ENCODE data around the gene TLCD1.

Gene TLCD1

GRCh38 chr17:28710861-28711722, 14.9 kb downstream of the TLCD1 start:
- Histone ChIP-seq H3K36me3 (ENCODE audit: control insufficient read depth in 2 of 2, insufficient read depth in 1 of 2, low read length in 2 of 2) (peaks cover 10 to 38% of the 10 kb centered on the region in 2 experiments; a peak in 2 of 3 replicates), H3K4me3 (ENCODE audit: low read depth, low read length) (peak overlapping the region; percentile 51), H3K27ac (ENCODE audit: extremely low read depth, low read depth, low read length) (peak overlapping the region; percentile 89), H3K9me3 (ENCODE audit: control insufficient read depth, insufficient read depth, low read depth, low read length) (no peaks in the 10 kb centered on the region), H3K4me1 (ENCODE audit: control insufficient read depth, insufficient read depth, low read length) (peaks cover 3% of the 10 kb centered on the region)
- ChIA-PET CTCF (interaction anchor here (0.5 to 2.8 kb wide), 10 partner anchors 9 to 406 kb away, joined by 3 to 19 read pairs (median 4); partner anchors contain the start of genes NEK8, SDF2, SUPT6H and TLCD1), POLR2A (interaction anchor here (0.6 to 10.5 kb wide), 28 partner anchors 9 to 1158 kb away, joined by 3 to 190 read pairs (median 5); partner anchors contain the start of genes BLTP2, FAM222B, NEK8 and PHF12)
- peak; percentile 76 for TF ChIP-seq KLF16 (tag by site-specific recombination; IDR thresholded peaks at IDR 0.05)
- TF ChIP-seq ZNF600 (tag by site-specific recombination; IDR thresholded peaks at IDR 0.05), result peak; percentile 82; the same call in 1 of the 2 replicates
- TF ChIP-seq ZNF398 (tag by site-specific recombination; IDR thresholded peaks at IDR 0.05), result peak; percentile 93
- peak; percentile 14; the same call in 1 of the 2 replicates for TF ChIP-seq GLIS1 (tag by site-specific recombination; IDR thresholded peaks at IDR 0.05)
- TF ChIP-seq ZNF529 (tag by site-specific recombination; IDR thresholded peaks at IDR 0.05; ENCODE audit: insufficient replicate concordance), result no peak
- TF ChIP-seq ZNF350 (tag by site-specific recombination; IDR thresholded peaks at IDR 0.05), result no peak
- TF ChIP-seq TSHZ1 (tag by site-specific recombination; IDR thresholded peaks at IDR 0.05; ENCODE audit: borderline replicate concordance), result no peak
- no peak for TF ChIP-seq ZNF133 (tag by site-specific recombination; IDR thresholded peaks at IDR 0.05)
- no peak for TF ChIP-seq ELK4 (IDR thresholded peaks at IDR 0.05; ENCODE audit: borderline replicate concordance, low read depth, low read length)
- no peak for TF ChIP-seq ZSCAN16 (tag by site-specific recombination; IDR thresholded peaks at IDR 0.05)
- TF ChIP-seq REST (tag by site-specific recombination; IDR thresholded peaks at IDR 0.05), result no peak
- 0 out of 2 replicates have a peak, but pooled peaks have one; percentile 35 for TF ChIP-seq ZSCAN5A (tag by site-specific recombination; IDR thresholded peaks at IDR 0.05)
- no peak for TF ChIP-seq ZNF362 (tag by site-specific recombination; IDR thresholded peaks at IDR 0.05)
- TF ChIP-seq KLF17 (tag by site-specific recombination; IDR thresholded peaks at IDR 0.05), result peak; percentile 90
- TF ChIP-seq ZNF610 (tag by site-specific recombination; IDR thresholded peaks at IDR 0.05; ENCODE audit: borderline replicate concordance), result peak; percentile 40; the same call in 1 of the 2 replicates
- TF ChIP-seq ZNF560 (tag by site-specific recombination; IDR thresholded peaks at IDR 0.05; ENCODE audit: borderline replicate concordance), result no peak
- TF ChIP-seq HOXA7 (CRISPR knock-in tag; IDR thresholded peaks at IDR 0.05; ENCODE audit: borderline replicate concordance), result no peak
- TF ChIP-seq ZNF37A (tag by site-specific recombination; IDR thresholded peaks at IDR 0.05), result no peak
- TF ChIP-seq ZFHX2 (tag by site-specific recombination; conservative IDR thresholded peaks at IDR 0.05), result peak; percentile 30; the same call in 1 of the 2 replicates
- no peak for TF ChIP-seq SCRT1 (tag by site-specific recombination; IDR thresholded peaks at IDR 0.05; ENCODE audit: borderline replicate concordance)
- TF ChIP-seq ZBTB7A (tag by site-specific recombination; IDR thresholded peaks at IDR 0.05; ENCODE audit: low read depth), result peak; percentile 45; the same call in 1 of the 2 replicates
